Measurements from ENCODE around the gene OMD. TPM values are rescaled to one million over a fixed set of nuclear protein-coding genes. Genes with fewer than 3 reads are reported as not detected.
"Not testable (repeated sequence)": the region's sequence is repeated elsewhere in the genome, so short reads cannot be mapped to it uniquely, and the experiment has no call there.

The OMD gene
- total RNA-seq, 1 donor from 2014 or later = not detected

GRCh38 chr9:92414566-92414965 is 9.7 kb downstream of the OMD start:
- H3K27ac Mint-ChIP-seq (ENCODE audit: unreplicated experiment) = no peak overlapping the region

DNA sequence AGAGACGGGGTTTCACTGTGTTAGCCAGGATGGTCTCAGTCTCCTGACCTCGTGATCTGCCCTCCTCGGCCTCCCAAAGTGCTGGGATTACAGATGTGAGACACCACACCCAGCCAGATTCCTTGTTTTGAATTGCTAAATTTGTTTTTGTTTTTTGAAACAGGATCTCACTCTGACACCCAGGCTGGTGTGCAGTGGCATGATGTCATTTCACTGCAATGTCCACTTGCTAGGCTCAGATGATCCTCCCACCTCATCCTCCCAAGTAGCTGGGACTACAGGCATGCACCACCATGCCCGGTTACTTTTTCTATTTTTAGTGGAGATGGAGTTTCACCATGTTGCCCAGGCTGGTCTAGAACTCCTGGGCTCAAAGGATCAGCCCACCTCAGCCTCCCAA is 13.1 kb downstream of the OMD start:
- not testable (repeated sequence) for H3K4me3 Mint-ChIP-seq; DNase-seq (ENCODE audit: low read depth, low spot score); H3K27ac Mint-ChIP-seq (ENCODE audit: unreplicated experiment); H3K36me3 Mint-ChIP-seq (ENCODE audit: low read depth); H3K4me1 Mint-ChIP-seq; H3K27me3 Mint-ChIP-seq (ENCODE audit: low read depth); H3K9me3 Mint-ChIP-seq

More at GRCh38 chr9:92414566-92414965, 9.7 kb downstream of the OMD start:
- Mint-ChIP-seq H3K9me3 (no peaks in the 10 kb centered on the region), H3K4me1 (peaks cover 3% of the 10 kb centered on the region), H3K4me3 (no peak overlapping the region), H3K27me3 (ENCODE audit: low read depth) (no peaks in the 10 kb centered on the region), H3K36me3 (ENCODE audit: low read depth) (no peaks in the 10 kb centered on the region)
- no peak for DNase-seq (ENCODE audit: low read depth, low spot score)
- TF ChIP-seq, protein P1, sequence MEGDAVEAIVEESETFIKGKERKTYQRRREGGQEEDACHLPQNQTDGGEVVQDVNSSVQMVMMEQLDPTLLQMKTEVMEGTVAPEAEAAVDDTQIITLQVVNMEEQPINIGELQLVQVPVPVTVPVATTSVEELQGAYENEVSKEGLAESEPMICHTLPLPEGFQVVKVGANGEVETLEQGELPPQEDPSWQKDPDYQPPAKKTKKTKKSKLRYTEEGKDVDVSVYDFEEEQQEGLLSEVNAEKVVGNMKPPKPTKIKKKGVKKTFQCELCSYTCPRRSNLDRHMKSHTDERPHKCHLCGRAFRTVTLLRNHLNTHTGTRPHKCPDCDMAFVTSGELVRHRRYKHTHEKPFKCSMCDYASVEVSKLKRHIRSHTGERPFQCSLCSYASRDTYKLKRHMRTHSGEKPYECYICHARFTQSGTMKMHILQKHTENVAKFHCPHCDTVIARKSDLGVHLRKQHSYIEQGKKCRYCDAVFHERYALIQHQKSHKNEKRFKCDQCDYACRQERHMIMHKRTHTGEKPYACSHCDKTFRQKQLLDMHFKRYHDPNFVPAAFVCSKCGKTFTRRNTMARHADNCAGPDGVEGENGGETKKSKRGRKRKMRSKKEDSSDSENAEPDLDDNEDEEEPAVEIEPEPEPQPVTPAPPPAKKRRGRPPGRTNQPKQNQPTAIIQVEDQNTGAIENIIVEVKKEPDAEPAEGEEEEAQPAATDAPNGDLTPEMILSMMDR (conservative IDR thresholded peaks at IDR 0.05) = no peak

GRCh38 chr9:92408747-92409478 is 15.4 kb downstream of the OMD start:
- Mint-ChIP-seq H3K4me1 (peaks cover 3% of the 10 kb centered on the region), H3K27me3 (ENCODE audit: low read depth) (no peaks in the 10 kb centered on the region), H3K9me3 (no peaks in the 10 kb centered on the region), H3K27ac (ENCODE audit: unreplicated experiment) (no peak overlapping the region), H3K36me3 (ENCODE audit: low read depth) (no peaks in the 10 kb centered on the region), H3K4me3 (no peak overlapping the region)
- DNase-seq (ENCODE audit: low read depth, low spot score) = no peak
- TF ChIP-seq, protein P1 (conservative IDR thresholded peaks at IDR 0.05) = no peak

- no peaks in the 10 kb centered on the region for H3K27me3 Mint-ChIP-seq (ENCODE audit: low read depth)
- no peaks in the 10 kb centered on the region for H3K36me3 Mint-ChIP-seq (ENCODE audit: low read depth)
- H3K27ac Mint-ChIP-seq (ENCODE audit: unreplicated experiment) = no peak overlapping the region
- no peak for DNase-seq (ENCODE audit: low read depth, low spot score)
- H3K9me3 Mint-ChIP-seq = no peaks in the 10 kb centered on the region
- no peak overlapping the region for H3K4me3 Mint-ChIP-seq
- no peaks in the 10 kb centered on the region for H3K4me1 Mint-ChIP-seq
- TF ChIP-seq, protein P1 (conservative IDR thresholded peaks at IDR 0.05) = no peak
These were observed 16.5 kb downstream of the OMD start for GRCh38 chr9:92407818-92408217.

DNA sequence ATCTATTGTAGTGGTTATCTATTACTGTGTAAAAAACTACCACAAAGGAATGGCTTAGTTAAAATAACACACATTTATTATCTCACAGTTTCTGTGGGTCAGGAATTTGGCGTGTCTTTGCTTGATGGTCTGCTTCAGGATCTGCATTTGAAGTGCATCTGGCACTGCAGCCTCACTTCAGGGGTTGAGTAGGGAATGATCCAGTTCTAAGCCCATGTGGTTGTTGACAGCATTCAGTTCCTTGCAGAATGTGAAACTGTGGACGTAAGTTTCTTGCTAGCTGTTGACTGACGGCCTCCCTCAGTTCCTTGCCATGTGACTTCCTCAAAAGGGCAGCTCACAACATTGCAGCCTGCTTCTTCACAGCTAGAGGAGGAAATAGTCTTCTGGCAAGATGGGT is 17.8 kb downstream of the OMD start:
- no peaks in the 10 kb centered on the region for H3K36me3 Mint-ChIP-seq (ENCODE audit: low read depth)
- DNase-seq (ENCODE audit: low read depth, low spot score) = no peak
- H3K27ac Mint-ChIP-seq (ENCODE audit: unreplicated experiment) = no peak overlapping the region
- TF ChIP-seq, protein P1 (conservative IDR thresholded peaks at IDR 0.05) = no peak
- H3K9me3 Mint-ChIP-seq = no peaks in the 10 kb centered on the region
- no peaks in the 10 kb centered on the region for H3K4me1 Mint-ChIP-seq
- no peaks in the 10 kb centered on the region for H3K27me3 Mint-ChIP-seq (ENCODE audit: low read depth)
- no peak overlapping the region for H3K4me3 Mint-ChIP-seq

DNA sequence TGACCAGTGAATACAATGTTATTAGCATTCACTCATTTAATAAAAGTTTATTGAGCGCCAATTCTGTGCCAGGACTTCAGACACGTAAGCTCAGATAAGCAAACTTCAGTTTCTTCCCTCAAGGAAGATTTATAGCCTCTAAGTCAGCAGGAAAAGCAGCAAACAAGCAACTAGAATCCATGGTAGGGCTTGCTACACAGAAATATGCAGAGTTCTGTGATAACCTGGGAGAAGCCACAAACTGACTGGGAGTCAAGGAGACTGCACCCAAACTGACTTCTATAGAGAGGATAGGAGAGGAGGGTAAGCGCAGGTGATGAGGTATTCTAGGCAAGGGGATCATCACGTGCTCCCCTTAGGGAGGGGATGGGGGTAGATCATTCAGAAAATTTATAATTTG is 18.5 kb downstream of the OMD start:
- Mint-ChIP-seq H3K4me3 (no peak overlapping the region), H3K36me3 (ENCODE audit: low read depth) (no peaks in the 10 kb centered on the region), H3K4me1 (no peaks in the 10 kb centered on the region), H3K27ac (ENCODE audit: unreplicated experiment) (no peak overlapping the region), H3K27me3 (ENCODE audit: low read depth) (no peaks in the 10 kb centered on the region), H3K9me3 (no peaks in the 10 kb centered on the region)
- DNase-seq (ENCODE audit: low read depth, low spot score) = no peak
- TF ChIP-seq, protein P1 (conservative IDR thresholded peaks at IDR 0.05) = no peak

Data from neural crest cell (in vitro differentiated cells).